H7 (cell line): Measurements from ENCODE around the gene SUSD1. TPM values are rescaled to one million over a fixed set of nuclear protein-coding genes. Genes with fewer than 3 reads are reported as not detected.

Source experiments
- DNase-seq: peaks from one replicate; pipeline ENCODE4 v3.0.0; 2012
- H3K27me3 ChIP-seq: 2 replicates; pipeline ENCODE4 v1.6.0; 2011; ENCODE audit warnings: mild to moderate bottlenecking, low read length; ENCODE audit not compliant: control insufficient read depth, insufficient read depth
- H3K36me3 ChIP-seq: replicated peaks from 2 replicates; pipeline ENCODE4 v1.5.1; 2011; ENCODE audit warnings: low read length; ENCODE audit not compliant: control insufficient read depth, insufficient read depth
- H3K4me3 ChIP-seq: 2 replicates; pipeline ENCODE4 v1.5.1; 2011; ENCODE audit warnings: low read depth, mild to moderate bottlenecking, control low read depth, low read length, moderate library complexity; ENCODE audit not compliant: insufficient read depth
- total RNA-seq: library from RNA; depleted of rRNA; stranded (reverse); fragments of >200 nt; shearing (Covaris generic); gene quantifications from 2 replicates; pipeline ENCODE4 v1.2.3, GENCODE V29; 2014; rRNA removed

The SUSD1 gene
- total RNA-seq, 1 experiment from 2014 or later, result 3.0 TPM

- Histone ChIP-seq H3K36me3 (no peaks in the 10 kb centered on the region), H3K4me3 (no peak overlapping the region), H3K27me3 (no peaks in the 10 kb centered on the region)
- DNase-seq, result no peak
Observed at GRCh38 chr9:111994831-111995458, 180.2 kb downstream of the SUSD1 start.

GRCh38 chr9:111993319-111993718, 181.8 kb downstream of the SUSD1 start:
- Histone ChIP-seq H3K36me3 (no peaks in the 10 kb centered on the region), H3K27me3 (no peaks in the 10 kb centered on the region), H3K4me3 (no peak overlapping the region)
- DNase-seq, result no peak

DNA sequence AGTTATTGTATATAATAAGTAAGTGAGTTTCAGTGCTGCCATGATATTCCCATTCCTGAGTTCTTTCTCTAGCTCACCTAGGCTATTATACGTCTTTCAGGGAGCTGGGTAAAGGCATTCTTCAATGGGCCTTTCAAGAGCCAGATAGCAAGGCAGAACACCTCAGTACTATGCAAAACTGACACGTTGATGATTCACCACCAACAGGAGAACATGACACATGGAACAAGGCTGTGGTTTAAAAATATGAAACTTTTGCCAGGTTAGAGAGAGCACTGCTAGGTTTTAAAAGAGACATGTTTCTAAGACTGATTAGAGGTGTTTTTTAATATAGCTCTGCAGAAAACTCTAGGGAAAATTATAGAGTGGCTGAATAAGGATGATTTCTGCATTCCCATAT, 182.6 kb downstream of the SUSD1 start:
- Histone ChIP-seq H3K4me3 (no peak overlapping the region), H3K27me3 (no peaks in the 10 kb centered on the region), H3K36me3 (no peaks in the 10 kb centered on the region)
- no peak for DNase-seq

DNA sequence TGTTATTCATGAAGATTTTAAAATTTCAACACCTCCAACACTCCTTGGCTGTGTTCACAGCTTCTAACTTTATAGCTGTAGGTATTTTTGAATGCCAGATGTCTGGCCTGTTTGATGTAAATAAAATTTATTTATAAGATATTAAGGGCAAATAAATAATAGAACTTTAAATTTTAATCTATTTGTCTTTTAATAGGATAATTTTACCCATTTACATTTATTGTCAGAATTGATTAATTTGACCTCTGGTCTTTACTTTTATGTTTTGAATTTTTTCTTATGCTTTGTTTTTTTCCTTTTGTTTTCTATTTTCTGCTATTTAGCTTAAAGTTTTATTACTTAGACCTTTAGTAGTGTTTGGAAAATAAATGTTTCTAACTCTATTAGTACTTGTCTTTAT, 183.9 kb downstream of the SUSD1 start:
- no peaks in the 10 kb centered on the region for H3K36me3 ChIP-seq
- H3K4me3 ChIP-seq, result no peak overlapping the region
- no peak for DNase-seq
- no peaks in the 10 kb centered on the region for H3K27me3 ChIP-seq

Other genes with a start within 250 kb of the SUSD1 start
- 57.5 and 109 TPM in 2 replicates for gene PTBP3, start 158.3 kb upstream of the SUSD1 start, total RNA-seq
- gene HSDL2, start 204.8 kb upstream of the SUSD1 start, total RNA-seq, result 27.6 and 30.0 TPM in 2 replicates